HG02763 (cell line): ENCODE data around the gene DAPK1.

Experiments
- ATAC-seq: cut with Tn5 transposase; IDR thresholded peaks from one replicate; pipeline ENCODE4 v1.9.1; 2021; ENCODE audit warnings: mild to moderate bottlenecking, moderate library complexity; ENCODE audit not compliant: unreplicated experiment

DAPK1 gene

DNA sequence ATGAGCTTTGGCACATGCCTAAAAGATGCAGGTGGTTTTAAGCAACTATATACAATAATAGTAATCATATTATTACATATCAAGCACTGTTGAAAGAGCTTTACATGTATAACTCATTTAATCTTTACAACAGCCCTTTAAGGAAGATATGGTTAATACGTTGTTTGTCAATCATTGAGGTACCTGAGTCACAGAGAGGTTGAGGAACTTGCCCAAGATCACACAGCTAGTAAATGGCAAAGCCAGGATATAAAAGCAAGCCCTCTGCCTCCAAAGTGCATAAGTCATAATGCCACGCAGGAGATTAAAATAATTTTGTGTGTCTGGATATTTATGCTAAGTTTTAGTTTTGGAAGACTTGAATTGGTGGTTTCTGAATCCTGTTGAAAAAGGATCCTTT lies 90.2 kb downstream of the DAPK1 start:
- ATAC-seq: no peak

DNA sequence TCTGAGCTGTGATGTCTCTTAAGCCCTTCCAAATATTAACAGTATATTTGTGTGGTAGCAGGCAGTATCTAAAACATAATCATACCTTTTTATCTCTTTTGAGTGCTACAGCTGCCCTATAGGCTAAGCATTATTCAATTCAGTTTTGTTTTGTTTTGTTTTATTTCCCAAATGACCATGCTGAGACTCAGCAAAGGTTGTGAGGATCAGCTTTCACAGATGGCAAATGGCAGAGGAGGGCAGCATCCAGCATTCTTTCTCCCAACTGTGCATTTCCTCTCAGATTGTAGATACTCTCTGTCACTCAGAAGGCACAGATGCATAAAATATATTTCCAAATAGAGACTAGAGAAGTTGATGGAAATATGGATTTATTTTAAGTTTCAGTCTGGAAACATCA lies 90.7 kb downstream of the DAPK1 start:
- ATAC-seq: no peak

GRCh38 chr9:87590996-87591395 lies 93.3 kb downstream of the DAPK1 start:
- no peak for ATAC-seq

- ATAC-seq: no peak
Observed at GRCh38 chr9:87592554-87593358, 95.1 kb downstream of the DAPK1 start.

DNA sequence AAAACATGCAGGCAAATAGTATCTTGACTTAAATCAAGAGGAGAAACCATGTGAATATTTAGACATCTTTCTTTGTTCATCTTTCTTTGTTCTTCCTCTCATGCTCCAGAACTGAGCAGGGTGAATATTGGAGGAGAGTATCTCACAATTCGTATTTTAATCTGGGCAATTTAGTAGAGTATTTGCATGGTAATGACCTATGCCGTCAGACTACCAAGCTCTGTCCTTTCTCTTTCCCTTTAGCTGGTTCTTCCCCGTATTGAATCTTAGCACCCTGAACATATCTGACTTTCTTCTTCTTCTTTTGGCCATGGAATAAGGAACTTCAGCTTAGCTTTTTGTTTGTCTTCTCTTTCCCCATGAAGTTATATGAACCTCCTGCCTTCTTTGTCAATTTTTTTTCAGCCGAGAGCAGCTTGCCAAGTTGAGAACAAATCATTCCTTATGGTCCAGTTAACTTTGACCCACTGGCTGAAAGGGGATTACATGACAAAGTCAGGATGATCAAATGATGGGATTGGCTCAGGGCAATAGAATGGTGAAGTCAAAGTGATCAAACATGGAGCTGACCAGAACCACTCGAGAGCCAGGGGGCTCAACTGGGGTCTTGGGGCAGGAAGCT lies 95.8 kb downstream of the DAPK1 start:
- no peak for ATAC-seq

DNA sequence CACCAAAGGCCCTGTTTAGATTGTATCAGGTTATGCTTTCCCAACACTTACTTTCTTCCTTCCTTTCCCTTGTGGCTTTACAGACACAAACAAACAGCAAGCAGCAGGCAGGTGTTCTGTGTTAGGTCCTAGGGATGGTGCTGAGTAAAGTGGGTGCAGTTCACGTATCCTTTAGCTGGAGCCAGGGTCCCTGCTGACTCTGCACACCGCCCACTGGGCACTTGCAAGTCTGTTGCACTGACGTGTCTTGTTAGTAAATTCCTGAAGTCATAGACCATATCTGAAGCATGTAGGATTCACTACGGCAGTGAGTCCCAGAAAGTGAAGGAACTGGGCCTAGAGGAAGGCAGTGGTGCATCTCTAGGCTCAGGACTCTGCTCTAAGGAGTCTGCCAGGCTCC lies 96.5 kb downstream of the DAPK1 start:
- no peak for ATAC-seq

GRCh38 chr9:87594662-87595061 lies 97.0 kb downstream of the DAPK1 start:
- ATAC-seq: no peak

GRCh38 chr9:87595610-87596009 lies 97.9 kb downstream of the DAPK1 start:
- ATAC-seq: no peak

- no peak for ATAC-seq
Observed at GRCh38 chr9:87596862-87597261, 99.2 kb downstream of the DAPK1 start.

DNA sequence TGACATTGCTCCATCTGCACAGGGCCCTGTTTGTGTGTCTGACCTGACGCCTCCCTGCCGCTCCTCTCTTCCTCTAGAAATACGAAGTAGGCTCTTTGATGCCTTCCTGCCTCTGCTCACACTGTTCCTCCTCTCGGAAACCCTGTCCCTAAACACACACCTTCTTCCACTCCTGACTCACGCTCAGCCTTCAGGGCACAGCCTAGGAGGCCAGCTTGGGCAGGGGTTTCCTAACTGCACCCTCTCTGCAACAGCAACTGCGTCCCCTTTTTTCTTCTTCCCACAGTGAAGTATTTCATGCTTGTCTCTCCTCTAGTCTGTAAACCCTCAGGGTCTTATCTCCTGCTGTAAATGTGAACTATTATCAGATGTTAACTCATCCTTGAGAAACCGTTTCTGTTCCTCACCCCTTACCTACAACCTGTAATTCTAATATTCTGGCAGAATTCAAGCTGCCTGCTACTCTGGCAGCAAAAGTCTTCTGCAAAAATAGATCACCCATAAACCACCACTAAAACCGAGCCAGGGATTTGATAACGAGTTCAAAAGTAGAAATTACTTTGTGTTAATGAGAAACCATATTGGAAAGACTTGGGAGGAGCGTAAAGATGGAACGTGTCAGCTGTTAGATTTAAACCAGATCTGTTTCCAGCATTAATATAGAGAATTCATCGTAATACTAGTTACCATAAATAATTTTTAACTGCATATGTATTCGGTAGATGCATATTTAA lies 100.2 kb downstream of the DAPK1 start:
- no peak for ATAC-seq

GRCh38 chr9:87599901-87600610 lies 102.4 kb downstream of the DAPK1 start:
- ATAC-seq: no peak

DNA sequence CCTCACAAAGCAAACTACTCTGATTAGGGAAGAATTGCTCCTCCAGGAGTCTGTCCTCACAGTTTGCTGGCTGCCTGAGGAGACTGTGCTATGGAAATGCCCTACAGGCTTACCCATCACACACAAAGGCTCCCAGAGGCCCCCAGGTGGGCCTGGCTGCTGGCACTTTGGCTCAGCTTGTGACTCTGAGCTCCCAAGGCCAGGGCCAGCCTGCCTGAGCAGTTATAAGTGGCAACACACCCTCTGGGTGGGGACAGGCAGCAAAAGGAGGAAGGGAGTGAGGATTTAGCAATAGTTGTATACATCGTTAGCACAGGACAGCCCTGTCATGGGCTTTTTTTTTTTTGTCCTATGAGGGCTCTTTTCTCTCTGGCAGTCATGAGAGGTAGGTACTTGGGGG lies 103.5 kb downstream of the DAPK1 start:
- ATAC-seq: no peak

DNA sequence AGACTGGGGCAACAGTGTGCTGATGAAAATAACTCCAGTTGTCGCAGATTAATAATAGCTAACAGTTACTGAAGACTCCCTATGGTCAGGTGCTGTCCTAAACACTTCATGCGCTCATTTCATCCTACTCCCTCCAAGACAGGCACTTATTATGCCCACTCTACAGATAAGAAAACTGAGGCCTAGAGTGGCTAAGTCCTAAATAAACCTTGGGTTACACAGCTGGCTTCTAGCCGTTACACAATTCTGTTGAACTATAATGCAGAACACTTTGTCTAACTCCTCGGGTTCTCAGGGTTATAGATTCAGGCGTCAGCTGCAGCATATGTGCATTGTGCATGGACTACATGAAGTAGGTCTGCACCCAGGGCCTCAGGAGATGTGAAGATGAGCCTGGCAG lies 103.9 kb downstream of the DAPK1 start:
- ATAC-seq: no peak

DNA sequence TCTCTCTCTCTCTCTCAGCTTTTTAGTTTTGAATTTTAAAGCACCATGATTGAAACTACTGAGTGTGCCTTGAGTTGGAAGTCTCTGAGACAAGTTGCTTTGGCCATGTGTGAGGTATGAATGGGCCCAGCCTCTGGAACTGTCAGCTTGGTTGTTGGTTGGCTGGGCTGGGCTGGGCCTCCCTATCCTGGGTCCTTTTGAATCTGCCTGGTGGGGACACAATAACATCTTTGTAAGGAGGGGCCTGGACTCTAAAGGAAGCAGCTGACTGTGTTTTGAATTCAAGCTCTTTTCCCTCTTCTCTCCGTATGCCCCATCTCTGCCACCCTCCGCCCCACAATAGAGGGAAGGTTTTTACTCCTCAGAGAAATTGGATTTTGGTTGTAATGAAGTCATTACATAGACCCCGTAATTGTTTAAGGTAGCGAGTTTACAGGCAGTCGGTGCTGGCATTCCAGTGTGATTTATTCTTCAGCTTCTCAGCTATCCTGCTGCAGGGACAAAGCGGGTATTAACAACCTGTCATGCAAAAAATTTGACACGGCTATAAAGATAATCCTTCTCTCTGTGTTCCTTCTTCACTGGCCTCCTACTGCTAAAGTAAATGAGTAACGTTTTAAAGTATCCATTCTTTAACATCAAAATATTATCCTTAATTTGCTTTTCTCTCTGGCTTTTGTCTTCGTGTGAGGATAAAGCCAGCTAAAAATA lies 105.4 kb downstream of the DAPK1 start:
- no peak for ATAC-seq

GRCh38 chr9:87603854-87604490 lies 106.3 kb downstream of the DAPK1 start:
- ATAC-seq: no peak

DNA sequence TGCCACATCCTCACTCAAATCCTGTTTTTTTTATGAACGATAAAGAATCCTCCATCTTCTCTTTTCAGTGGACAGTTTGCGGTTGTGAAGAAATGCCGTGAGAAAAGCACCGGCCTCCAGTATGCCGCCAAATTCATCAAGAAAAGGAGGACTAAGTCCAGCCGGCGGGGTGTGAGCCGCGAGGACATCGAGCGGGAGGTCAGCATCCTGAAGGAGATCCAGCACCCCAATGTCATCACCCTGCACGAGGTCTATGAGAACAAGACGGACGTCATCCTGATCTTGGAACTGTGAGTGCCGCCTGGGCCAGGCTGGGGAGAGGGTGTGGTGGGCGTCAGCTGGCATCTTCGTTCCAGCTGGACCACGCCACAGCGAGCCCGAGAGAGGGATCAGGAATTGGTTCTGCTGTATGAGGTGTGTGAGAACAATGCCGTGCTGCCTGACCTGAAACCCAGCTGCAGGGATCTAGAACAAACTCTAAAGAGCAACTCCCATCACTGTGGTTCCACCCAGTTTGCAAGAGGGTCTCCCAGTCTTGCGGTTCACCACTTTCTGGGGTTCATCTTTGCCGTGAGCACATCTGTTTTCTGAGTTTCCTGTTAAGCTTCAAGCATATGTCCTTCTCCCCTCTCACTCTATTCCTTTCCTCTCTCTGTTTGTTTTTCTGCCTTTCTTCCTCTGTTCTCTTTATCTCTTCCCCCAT lies 107.4 kb downstream of the DAPK1 start:
- ATAC-seq: no peak

GRCh38 chr9:87605676-87606075 lies 108.0 kb downstream of the DAPK1 start:
- no peak for ATAC-seq

DNA sequence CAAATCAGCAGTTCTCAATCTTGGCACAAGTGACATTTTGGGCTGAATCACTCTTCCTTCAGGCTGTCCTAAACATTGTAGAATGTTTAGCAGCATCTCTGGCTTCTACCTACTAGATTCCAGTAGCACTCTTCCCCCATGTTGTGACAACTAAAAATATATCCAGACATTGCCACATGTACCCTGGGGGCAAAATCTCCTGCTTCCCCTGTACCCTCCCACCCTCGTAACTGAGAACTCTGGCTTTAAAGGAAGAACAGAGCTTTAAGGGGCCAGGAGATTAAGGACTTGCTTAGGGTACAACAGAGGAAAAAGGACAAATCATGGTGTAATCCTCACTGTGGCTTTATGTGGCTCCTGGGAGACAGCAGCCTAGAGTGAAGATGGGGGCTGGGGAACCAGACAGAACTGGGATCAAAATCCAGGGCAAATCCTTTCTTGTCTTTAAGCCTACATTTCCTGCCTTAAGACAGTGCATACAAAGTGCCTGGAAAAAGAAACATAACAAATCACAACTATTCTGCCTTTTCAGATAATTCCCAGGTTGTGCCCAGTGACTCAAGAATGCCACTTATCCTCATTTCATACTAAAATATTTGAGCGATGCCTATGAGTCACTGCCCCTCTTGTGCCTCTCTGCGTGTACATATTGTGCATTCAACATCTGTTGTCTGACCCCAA lies 109.3 kb downstream of the DAPK1 start:
- no peak for ATAC-seq

DNA sequence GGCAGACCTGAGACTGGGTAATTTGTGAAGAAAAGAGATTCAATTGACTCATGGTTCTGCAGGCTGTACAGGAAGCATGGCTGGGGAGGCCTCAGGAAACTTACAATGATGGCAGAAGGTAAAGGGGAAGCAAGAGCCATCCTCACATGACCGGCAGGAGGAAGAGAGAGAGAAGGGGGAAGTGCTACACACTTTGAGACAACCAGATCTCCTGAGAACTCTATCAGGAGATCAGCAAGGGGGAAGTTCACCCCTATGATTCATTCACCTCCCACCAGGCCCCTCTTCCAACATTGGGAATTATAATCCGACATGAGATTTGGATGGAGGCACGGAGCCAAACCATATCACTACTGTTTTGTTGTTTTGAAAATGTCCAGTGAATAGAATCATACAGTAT lies 110.2 kb downstream of the DAPK1 start:
- ATAC-seq: no peak
